HCT116 (cell line): Measurements from ENCODE around the gene RND2. TPM values are rescaled to one million over a fixed set of nuclear protein-coding genes. Genes with fewer than 3 reads are reported as not detected.

ENCODE experiments used
- ATAC-seq: fragments of 200-7000 bp; cut with Tn5 transposase; 2 replicates; pipeline ENCODE4 v1.9.1; 2020; ENCODE audit warnings: mild to moderate bottlenecking, moderate library complexity
- BruUV-seq: library from RNA; stranded (reverse); fragments of 400-500 nt; replicated peaks from 2 replicates; lab custom pipeline; 2021; lab: Mats Ljungman, UMichigan
- CTCF ChIA-PET: fragments of 300-600 bp; sonication (Branson Sonifier 250); formaldehyde crosslinking; loops from one replicate; lab custom pipeline; 2021; ENCODE audit warnings: antibody characterized with exemption; lab: Charles Lee
- POLR2A ChIA-PET: fragments of 300-600, 350-600 bp; sonication (Branson Sonifier 250); formaldehyde crosslinking; loops from one replicate; lab custom pipeline; 2021; ENCODE audit warnings: antibody characterized with exemption; lab: Charles Lee
- RAD21 ChIA-PET, 2 experiments: fragments of 300-600 bp; sonication (Branson Sonifier 250); formaldehyde crosslinking; loops; one replicate each; lab custom pipeline; 2023; ENCODE audit warnings: low total read pairs in 2 of 2; ENCODE audit not compliant: uncharacterized antibody in 2 of 2, unreplicated experiment in 2 of 2, low non-redundant PET in 1 of 2; lab: Charles Lee
- DNase-seq: peaks from one replicate; pipeline ENCODE4 v3.0.0-alpha.2; 2010; ENCODE audit warnings: low read depth, low spot score
- H2AFZ ChIP-seq: fragments of 200-600 bp; shearing (Covaris generic), sonication (generic); 2 replicates; pipeline ENCODE4 v1.6.1; 2017; ENCODE audit warnings: low read depth, mixed run types, mixed read lengths, antibody characterized with exemption, low read length; ENCODE audit not compliant: poor library complexity, severe bottlenecking
- H3K27ac ChIP-seq: 2 replicates; pipeline ENCODE4 v1.5.1; 2012; ENCODE audit warnings: low read depth, low read length
- H3K27me3 ChIP-seq: fragments of 200-600 bp; sonication (generic); 2 replicates; pipeline ENCODE4 v1.6.1; 2016; ENCODE audit warnings: mixed run types, low read length, mixed read lengths; ENCODE audit not compliant: insufficient read depth
- H3K36me3 ChIP-seq, 2 experiments: fragments of 200-500 bp in 1 of 2; fragments of 200-600 bp in 1 of 2; sonication (Bioruptor generic) in 1 of 2; sonication (generic) in 1 of 2; 2 replicates each; pipeline versions ENCODE4 v1.5.1 to v1.6.1; 2014 to 2016; ENCODE audit warnings: low read length in 2 of 2, inconsistent platforms in 1 of 2, mixed read lengths in 1 of 2, mixed run types in 1 of 2; ENCODE audit not compliant: insufficient read depth in 2 of 2, control insufficient read depth in 1 of 2
- H3K4me1 ChIP-seq, 2 experiments: fragments of 200-600 bp in 1 of 2; sonication (generic) in 1 of 2; 2 replicates each; pipeline versions ENCODE4 v1.5.1 to v1.6.1; 2012 to 2017; ENCODE audit warnings: low read length in 2 of 2, inconsistent platforms in 1 of 2, mild to moderate bottlenecking in 1 of 2, mixed read lengths in 1 of 2, mixed run types in 1 of 2, moderate library complexity in 1 of 2; ENCODE audit not compliant: insufficient read depth in 2 of 2, control insufficient read depth in 1 of 2
- H3K4me2 ChIP-seq: fragments of 200-600 bp; sonication (generic); 2 replicates; pipeline ENCODE4 v1.6.1; 2017; ENCODE audit warnings: mixed run types, low read length, mixed read lengths
- H3K4me3 ChIP-seq, 2 experiments: fragments of 200-600 bp in 1 of 2; sonication (generic) in 1 of 2; replicated peaks in 1 of 2; 2 replicates each; pipeline ENCODE4 v1.5.1; 2011 to 2016; ENCODE audit warnings: low read length in 2 of 2, control low read depth in 1 of 2, low read depth in 1 of 2, mild to moderate bottlenecking in 1 of 2, mixed read lengths in 1 of 2, mixed run types in 1 of 2
- H3K79me2 ChIP-seq: fragments of 200-600 bp; sonication (generic); 2 replicates; pipeline ENCODE4 v1.6.1; 2017; ENCODE audit warnings: mild to moderate bottlenecking, mixed run types, low read length, moderate library complexity, mixed read lengths; ENCODE audit not compliant: insufficient read depth
- H3K9ac ChIP-seq: fragments of 200-600 bp; sonication (generic); 2 replicates; pipeline ENCODE4 v1.6.1; 2016; ENCODE audit warnings: low read length, mixed read lengths
- H3K9me2 ChIP-seq: fragments of 200-600 bp; sonication (generic), shearing (Covaris generic); 2 replicates; pipeline ENCODE4 v1.6.1; 2017; ENCODE audit warnings: mixed run types, mild to moderate bottlenecking, moderate library complexity; ENCODE audit not compliant: insufficient read depth
- H3K9me3 ChIP-seq, 2 experiments: fragments of 200-500 bp in 1 of 2; fragments of 200-600 bp in 1 of 2; sonication (Bioruptor generic) in 1 of 2; sonication (generic) in 1 of 2; 2 replicates each; pipeline ENCODE4 v1.6.1; 2014 to 2017; ENCODE audit warnings: low read length in 2 of 2, mixed read lengths in 2 of 2, inconsistent platforms in 1 of 2, low read depth in 1 of 2, mild to moderate bottlenecking in 1 of 2, mixed run types in 1 of 2, moderate library complexity in 1 of 2; ENCODE audit not compliant: control insufficient read depth in 1 of 2, insufficient read depth in 1 of 2
- H4K20me1 ChIP-seq: fragments of 200-600 bp; sonication (generic), shearing (Covaris generic); 2 replicates; pipeline ENCODE4 v1.6.1; 2017; ENCODE audit warnings: mixed run types, mild to moderate bottlenecking, moderate library complexity; ENCODE audit not compliant: insufficient read depth
- CBX3 ChIP-seq: IDR thresholded peaks from 2 replicates; pipeline ENCODE4 v1.6.1; 2012; ENCODE audit warnings: low read depth
- CTCF ChIP-seq, 3 experiments: fragments of 200-600 bp in 1 of 3; sonication (generic) in 1 of 3; IDR thresholded peaks in 2 of 3; conservative IDR thresholded peaks in 1 of 3; 2 replicates each; pipeline ENCODE4 v1.5.1; 2012 to 2017; ENCODE audit warnings: low read depth in 2 of 3, low read length in 2 of 3, antibody characterized with exemption in 1 of 3, borderline replicate concordance in 1 of 3, control low read depth in 1 of 3, mild to moderate bottlenecking in 1 of 3, mixed read lengths in 1 of 3, mixed run types in 1 of 3, moderate library complexity in 1 of 3; ENCODE audit not compliant: insufficient read depth in 1 of 3
- EZH2 ChIP-seq: fragments of 200-600 bp; sonication (generic); IDR thresholded peaks from 2 replicates; pipeline ENCODE4 v1.6.1; 2017; ENCODE audit warnings: antibody characterized with exemption, mixed run types
- FOSL1 ChIP-seq: IDR thresholded peaks from 2 replicates; pipeline ENCODE4 v1.6.1; 2012; ENCODE audit warnings: low read depth
- JUND ChIP-seq: IDR thresholded peaks from 2 replicates; pipeline ENCODE4 v1.6.1; 2012
- MAX ChIP-seq: IDR thresholded peaks from 2 replicates; pipeline ENCODE4 v1.6.1; 2012
- POLR2AphosphoS5 ChIP-seq: IDR thresholded peaks from 2 replicates; pipeline ENCODE4 v1.6.1; 2011; ENCODE audit warnings: mild to moderate bottlenecking, low read depth, low read length, moderate library complexity
- RAD21 ChIP-seq: IDR thresholded peaks from 2 replicates; pipeline ENCODE4 v1.6.1; 2012; ENCODE audit warnings: low read depth, mild to moderate bottlenecking
- SIN3A ChIP-seq: IDR thresholded peaks from 2 replicates; pipeline ENCODE4 v1.6.1; 2012; ENCODE audit warnings: low read depth
- SP1 ChIP-seq: IDR thresholded peaks from 2 replicates; pipeline ENCODE4 v1.6.1; 2012; ENCODE audit warnings: low read depth
- YY1 ChIP-seq: IDR thresholded peaks from 2 replicates; pipeline ENCODE4 v1.6.1; 2011; ENCODE audit warnings: low read length, low read depth, moderate library complexity, mild to moderate bottlenecking; ENCODE audit not compliant: insufficient replicate concordance; ENCODE audit errors: extremely low read depth
- ZNF274 ChIP-seq: fragments of 200-500 bp; sonication (Bioruptor generic); IDR thresholded peaks from 2 replicates; pipeline ENCODE4 v1.6.1; 2014; ENCODE audit warnings: mild to moderate bottlenecking, low read depth, low read length, inconsistent platforms
- intact Hi-C: fragments of 100-400 bp; cut with micrococcal nuclease; formaldehyde crosslinking; loops from 2 replicates; pipeline ENCODE4 v1.10.0; 2022
- total RNA-seq: library from RNA; stranded (reverse); gene quantifications from one replicate; pipeline ENCODE4 v1.2.1, GENCODE V29; 2021; ENCODE audit not compliant: unreplicated experiment

Gene RND2
- total RNA-seq, 1 experiment from 2014 or later = 0.66 TPM

DNA sequence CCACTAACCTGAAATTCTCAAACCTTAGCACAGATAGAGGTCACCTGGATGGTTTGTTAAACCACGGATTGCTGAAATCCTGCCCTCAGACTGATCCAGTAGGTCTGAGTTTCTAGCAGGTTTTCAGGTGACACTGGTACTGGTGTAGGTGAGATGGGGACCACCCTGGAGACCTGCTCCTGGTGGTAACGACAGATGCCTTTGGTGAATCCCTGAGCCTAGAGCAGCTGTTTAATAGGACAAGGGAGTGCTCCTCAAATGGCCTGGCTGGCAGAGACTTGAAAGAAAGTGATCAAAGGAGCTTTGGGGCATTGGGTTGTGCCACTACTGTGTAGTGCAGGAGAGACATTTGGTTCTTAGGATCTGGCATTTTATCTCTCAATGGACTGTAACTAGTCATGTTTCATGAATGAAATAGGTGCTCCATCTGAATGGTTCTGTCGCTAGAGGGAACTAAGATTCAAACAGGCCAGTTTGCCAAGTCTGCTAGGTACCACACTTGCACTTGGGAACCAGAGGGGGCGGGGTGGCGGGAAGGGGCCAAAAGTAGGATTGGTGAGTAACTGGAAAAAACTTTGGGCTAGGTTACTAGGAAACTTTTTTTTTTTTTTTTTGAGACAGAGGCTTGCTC, 21.4 kb upstream of the RND2 start:
- POLR2A ChIA-PET = interaction anchor here (0.7 to 1.8 kb wide), 4 partner anchors 9 to 168 kb away, joined by 3 to 6 read pairs (median 4); no protein-coding TSS in a partner anchor
- Histone ChIP-seq H3K9me2 (no peaks in the 10 kb centered on the region), H3K27me3 (no peaks in the 10 kb centered on the region), H3K79me2 (peaks cover 37% of the 10 kb centered on the region), H3K4me1 (peaks cover 16 to 78% of the 10 kb centered on the region in 2 experiments), H3K4me3 (no peak overlapping the region), H3K9ac (peak overlapping the region; percentile 10), H3K27ac (peak overlapping the region; percentile 44), H2AFZ (no peak overlapping the region), H3K36me3 (peaks cover 14 to 30% of the 10 kb centered on the region in 2 experiments), H3K9me3 (no peaks in the 10 kb centered on the region), H4K20me1 (no peaks in the 10 kb centered on the region), H3K4me2 (peak overlapping the region; percentile 30)
- DNase-seq (peak; percentile 61), ATAC-seq (peak; percentile 53)
- TF ChIP-seq JUND (0 out of 2 replicates have a peak, but pooled peaks have one; percentile 15), CBX3 (peak; percentile 39; the same call in 1 of the 2 replicates), FOSL1 (no peak), SP1 (peak; percentile 23; the same call in 1 of the 2 replicates), SIN3A (peak; percentile 53; the same call in 1 of the 2 replicates), YY1 (peak; percentile 19), ZNF274 (no peak), CTCF (IDR thresholded peaks at IDR 0.05 in 2 of 3, conservative IDR thresholded peaks at IDR 0.05 in 1 of 3; ENCODE audit: borderline replicate concordance in 1 of 3, insufficient read depth in 1 of 3, low read depth in 2 of 3, low read length in 2 of 3) (peak in 2 of 3 experiments; percentile 23 to 31; a peak in 2 of 6 replicates), RAD21 (peak; percentile 33; the same call in 1 of the 2 replicates), MAX (no peak), POLR2AphosphoS5 (peak; percentile 34; the same call in 1 of the 2 replicates), EZH2 (no peak)
- RAD21 ChIA-PET = no interaction called here
- CTCF ChIA-PET = interaction anchor here (1.7 kb wide), 1 partner anchor 21 kb away, joined by 4 read pairs; the partner anchor contains the start of gene RND2
- intact Hi-C loops = no loop called here
- BruUV-seq = no TSS peak
